Smooth muscle cell (in vitro differentiated cells): ENCODE measurements around the gene ELF2. TPM values are rescaled to one million over a fixed set of nuclear protein-coding genes. Genes with fewer than 3 reads are reported as not detected.
"Not testable (repeated sequence)": the region's sequence is repeated elsewhere in the genome, so short reads cannot be mapped to it uniquely, and the experiment has no call there.

ENCODE experiments used
- DNase-seq: peaks from one replicate; lab custom pipeline; 2025; ENCODE audit not compliant: unreplicated experiment; lab: John Stamatoyannopoulos, UW
- H2AFZ ChIP-seq: fragments of 200-600 bp; sonication (generic); 2 replicates; pipeline ENCODE4 v1.6.0; 2016; ENCODE audit warnings: antibody characterized with exemption, low read depth, mild to moderate bottlenecking
- H3F3A ChIP-seq: fragments of 200-600 bp; sonication (generic); 2 replicates; pipeline ENCODE4 v1.6.0; 2017; ENCODE audit warnings: antibody characterized with exemption, low read depth
- H3K27ac ChIP-seq: fragments of 200-600 bp; sonication (generic); 2 replicates; pipeline ENCODE4 v1.5.1; 2016; ENCODE audit warnings: low read depth, mild to moderate bottlenecking
- H3K27me3 ChIP-seq: fragments of 200-600 bp; sonication (generic); 2 replicates; pipeline ENCODE4 v1.6.1; 2016; ENCODE audit warnings: low read depth, mild to moderate bottlenecking
- H3K36me3 ChIP-seq: fragments of 200-600 bp; sonication (generic); 2 replicates; pipeline ENCODE4 v1.5.1; 2016; ENCODE audit warnings: low read depth
- H3K4me1 ChIP-seq: fragments of 200-600 bp; sonication (generic); 2 replicates; pipeline ENCODE4 v1.5.1; 2016; ENCODE audit warnings: low read depth
- H3K4me2 ChIP-seq: fragments of 200-600 bp; sonication (generic); 2 replicates; pipeline ENCODE4 v1.6.0; 2016; ENCODE audit warnings: mild to moderate bottlenecking
- H3K4me3 ChIP-seq: fragments of 200-600 bp; sonication (generic); 2 replicates; pipeline ENCODE4 v1.5.1; 2016; ENCODE audit warnings: mild to moderate bottlenecking
- H3K79me2 ChIP-seq: fragments of 200-600 bp; sonication (generic); 2 replicates; pipeline ENCODE4 v1.6.0; 2016; ENCODE audit warnings: low read depth, mild to moderate bottlenecking
- H3K9ac ChIP-seq: fragments of 200-600 bp; sonication (generic); 2 replicates; pipeline ENCODE4 v1.6.0; 2016; ENCODE audit warnings: low read depth
- H3K9me3 ChIP-seq: fragments of 200-600 bp; sonication (generic); replicated peaks from 2 replicates; pipeline ENCODE4 v1.5.1; 2016; ENCODE audit warnings: low read depth
- H4K20me1 ChIP-seq: fragments of 200-600 bp; sonication (generic); 2 replicates; pipeline ENCODE4 v1.6.0; 2016; ENCODE audit warnings: low read depth
- CTCF ChIP-seq: fragments of 200-600 bp; sonication (generic); IDR thresholded peaks from 2 replicates; pipeline ENCODE4 v1.5.1; 2017; ENCODE audit warnings: borderline replicate concordance, mild to moderate bottlenecking, antibody characterized with exemption; ENCODE audit not compliant: insufficient read depth, poor library complexity, severe bottlenecking
- WGBS: methylation state at CpG from one replicate; pipeline ENCODE4 v1.1.7; 2016; ENCODE audit warnings: low lambda C conversion rate; 5-methylcytosine and 5-hydroxymethylcytosine counted together
- polyA plus RNA-seq: library from polyadenylated mRNA; unstranded; fragments of >200 nt; fragmentation: Nextera tagmentation; extraction: Ambion mirVana; gene quantifications from 2 replicates; pipeline ENCODE4 v1.2.1, GENCODE V29; 2016
- small RNA-seq: library from RNA; depleted of rRNA; stranded (forward); fragments of <200 nt; gene quantifications from one replicate; pipeline ENCODE3, GENCODE V24; 2014
- total RNA-seq: library from RNA; depleted of rRNA; stranded (reverse); fragments of >200 nt; gene quantifications from 2 replicates; pipeline ENCODE4 v1.2.3, GENCODE V29; 2014

Gene ELF2
- total and polyA plus RNA-seq, 2 experiments from 2014 or later = 26.1 to 37.2 TPM

GRCh38 chr4:139011225-139011950, 165.6 kb downstream of the ELF2 start:
- peaks cover 4% of the 10 kb centered on the region for H3K79me2 ChIP-seq
- TF ChIP-seq CTCF = no peak
- no peaks in the 10 kb centered on the region for H3K27me3 ChIP-seq
- no peaks in the 10 kb centered on the region for H3K36me3 ChIP-seq
- H3F3A ChIP-seq = peaks cover 10% of the 10 kb centered on the region
- no peak overlapping the region for H3K4me2 ChIP-seq
- H3K27ac ChIP-seq = no peak overlapping the region
- no peak overlapping the region for H3K4me3 ChIP-seq
- no peak overlapping the region for H3K9ac ChIP-seq
- H3K4me1 ChIP-seq = peaks cover 7% of the 10 kb centered on the region
- H4K20me1 ChIP-seq = peaks cover 5% of the 10 kb centered on the region
- no peak for DNase-seq
- H2AFZ ChIP-seq = no peak overlapping the region
- H3K9me3 ChIP-seq = no peaks in the 10 kb centered on the region
- 87% methylated on average over 14 of the region's 16 CpGs for WGBS

- H4K20me1 ChIP-seq = no peaks in the 10 kb centered on the region
- H3K36me3 ChIP-seq = no peaks in the 10 kb centered on the region
- no peak overlapping the region for H3K4me2 ChIP-seq
- no peak overlapping the region for H3K4me3 ChIP-seq
- H3K27me3 ChIP-seq = no peaks in the 10 kb centered on the region
- TF ChIP-seq CTCF = no peak
- no peaks in the 10 kb centered on the region for H3K9me3 ChIP-seq
- H3K79me2 ChIP-seq = no peaks in the 10 kb centered on the region
- no peak overlapping the region for H3K27ac ChIP-seq
- no peak overlapping the region for H2AFZ ChIP-seq
- peaks cover 4% of the 10 kb centered on the region for H3K4me1 ChIP-seq
- no peak overlapping the region for H3K9ac ChIP-seq
- DNase-seq = no peak
- WGBS = 70% methylated on average over 1 of the region's 1 CpG
- H3F3A ChIP-seq = peaks cover 4% of the 10 kb centered on the region
These were observed 167.3 kb downstream of the ELF2 start for GRCh38 chr4:139009702-139010101.

DNA sequence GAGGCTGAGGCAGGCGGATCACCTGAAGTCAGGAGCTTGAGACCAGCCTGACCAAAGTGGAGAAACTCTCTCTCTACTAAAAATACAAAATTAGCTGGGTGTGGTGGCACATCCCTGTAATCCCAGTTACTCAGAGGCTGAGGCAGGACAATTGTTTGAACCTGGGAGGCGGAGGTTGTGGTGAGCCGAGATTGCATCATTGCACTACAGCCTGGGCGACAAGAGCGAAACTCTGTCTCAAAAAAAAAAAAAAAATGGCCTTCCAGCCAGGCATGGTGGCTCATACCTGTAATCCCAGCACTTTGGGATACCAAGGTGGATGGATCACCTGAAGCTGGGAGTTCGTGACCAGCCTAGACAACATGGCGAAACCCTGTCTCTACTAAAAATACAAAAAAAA, 168.7 kb downstream of the ELF2 start:
- H3K36me3 ChIP-seq, H2AFZ ChIP-seq, H4K20me1 ChIP-seq, H3K27me3 ChIP-seq, H3K4me2 ChIP-seq, H3K79me2 ChIP-seq, H3K4me1 ChIP-seq, H3F3A ChIP-seq, H3K9ac ChIP-seq, H3K27ac ChIP-seq, H3K4me3 ChIP-seq, H3K9me3 ChIP-seq, DNase-seq: not testable (repeated sequence)
- 98% methylated on average over 7 of the region's 7 CpGs for WGBS

DNA sequence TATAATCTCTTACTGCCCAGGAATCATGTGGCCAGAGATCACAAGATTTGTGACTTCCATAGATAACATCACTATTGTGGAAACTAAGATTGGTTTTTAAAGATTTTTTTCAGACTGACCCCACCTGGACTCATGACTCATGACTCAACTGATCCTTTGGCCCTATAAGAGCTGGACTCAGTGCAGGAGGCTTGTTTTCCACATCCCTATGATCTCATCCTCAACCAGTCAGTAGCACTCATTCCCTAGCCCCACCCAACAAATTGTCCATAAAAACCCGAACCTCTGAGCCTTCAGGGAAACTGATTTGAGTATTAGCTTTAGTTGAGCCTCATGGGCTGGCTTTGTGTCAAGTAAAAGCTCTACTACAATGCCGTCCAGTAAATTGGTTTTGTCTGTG, 169.4 kb downstream of the ELF2 start:
- 96% methylated on average over 2 of the region's 2 CpGs for WGBS
- H3K9ac ChIP-seq = no peak overlapping the region
- H2AFZ ChIP-seq = no peak overlapping the region
- H3K36me3 ChIP-seq = no peaks in the 10 kb centered on the region
- no peaks in the 10 kb centered on the region for H3K4me1 ChIP-seq
- H3K27me3 ChIP-seq = no peaks in the 10 kb centered on the region
- H3F3A ChIP-seq = no peaks in the 10 kb centered on the region
- no peaks in the 10 kb centered on the region for H3K79me2 ChIP-seq
- H3K27ac ChIP-seq = no peak overlapping the region
- no peak overlapping the region for H3K4me2 ChIP-seq
- H3K9me3 ChIP-seq = no peaks in the 10 kb centered on the region
- no peak for DNase-seq
- no peak for TF ChIP-seq CTCF
- H3K4me3 ChIP-seq = no peak overlapping the region
- no peaks in the 10 kb centered on the region for H4K20me1 ChIP-seq

Small RNAs within 50 kb of the gene (small RNA-seq; reads per million reads assigned to genes)
- gene RF00017 (not detected), gene RF00019 (not detected), gene RN7SL382P (not detected), gene RNU6-531P (0.11 reads per million)

Other genes starting within 250 kb of the ELF2 start
- gene NOCT, start 161.4 kb downstream of the ELF2 start, total RNA-seq = 33.4 and 34.4 TPM in 2 replicates
- 6.7 and 8.8 TPM in 2 replicates for gene NOCT, start 161.4 kb downstream of the ELF2 start, polyA plus RNA-seq
- gene MGARP, start 103.0 kb upstream of the ELF2 start, total RNA-seq = 0.36 TPM in 1 of 2 replicates, not detected in the other
- 0.21 and 0.39 TPM in 2 replicates for gene MGARP, start 103.0 kb upstream of the ELF2 start, polyA plus RNA-seq
- gene NAA15, start 124.3 kb upstream of the ELF2 start, total RNA-seq = 27.0 and 36.7 TPM in 2 replicates
- 20.5 and 21.7 TPM in 2 replicates for gene NAA15, start 124.3 kb upstream of the ELF2 start, polyA plus RNA-seq
- gene NDUFC1, start 125.3 kb upstream of the ELF2 start, total RNA-seq = 54.0 and 56.8 TPM in 2 replicates
- gene NDUFC1, start 125.3 kb upstream of the ELF2 start, polyA plus RNA-seq = 169 and 196 TPM in 2 replicates